H9 (cell line): ENCODE data around the gene HNF1B. TPM values are rescaled to one million over a fixed set of nuclear protein-coding genes. Genes with fewer than 3 reads are reported as not detected.

Experiments
- DNase-seq: peaks from one replicate; pipeline ENCODE4 v3.0.0-alpha.2; 2017
- H2AFZ ChIP-seq: one replicate; pipeline ENCODE4 v1.6.1; 2013; ENCODE audit warnings: mild to moderate bottlenecking, low read length, control low read depth, moderate library complexity
- H2AK5ac ChIP-seq: 2 replicates; pipeline ENCODE4 v1.6.1; 2013; ENCODE audit warnings: low read length, control low read depth, mixed read lengths; ENCODE audit not compliant: insufficient read length
- H2BK120ac ChIP-seq: one replicate; pipeline ENCODE4 v1.6.1; 2013; ENCODE audit warnings: low read depth, mild to moderate bottlenecking, low read length, control low read depth, inconsistent platforms; ENCODE audit not compliant: poor library complexity, severe bottlenecking
- H2BK12ac ChIP-seq: 2 replicates; pipeline ENCODE4 v1.6.1; 2013; ENCODE audit warnings: low read length, control low read depth, mixed read lengths, low read depth; ENCODE audit not compliant: insufficient read length
- H2BK15ac ChIP-seq: 2 replicates; pipeline ENCODE4 v1.6.1; 2013; ENCODE audit warnings: low read depth, low read length, control low read depth
- H2BK20ac ChIP-seq: one replicate; pipeline ENCODE4 v1.6.1; 2013; ENCODE audit warnings: low read depth, mild to moderate bottlenecking, low read length, control low read depth, inconsistent platforms; ENCODE audit not compliant: poor library complexity, severe bottlenecking
- H2BK5ac ChIP-seq: 2 replicates; pipeline ENCODE4 v1.6.1; 2013; ENCODE audit warnings: low read length, control low read depth, mixed read lengths; ENCODE audit not compliant: insufficient read length
- H3K14ac ChIP-seq: 2 replicates; pipeline ENCODE4 v1.6.1; 2013; ENCODE audit warnings: low read length, control low read depth; ENCODE audit not compliant: insufficient read depth
- H3K18ac ChIP-seq: 2 replicates; pipeline ENCODE4 v1.6.1; 2013; ENCODE audit warnings: low read depth, mild to moderate bottlenecking, mixed read lengths, low read length, control low read depth; ENCODE audit not compliant: insufficient read length
- H3K23ac ChIP-seq: 2 replicates; pipeline ENCODE4 v1.6.1; 2013; ENCODE audit warnings: low read length, control low read depth, mixed read lengths, low read depth; ENCODE audit not compliant: insufficient read length
- H3K23me2 ChIP-seq: 2 replicates; pipeline ENCODE4 v1.6.1; 2013; ENCODE audit warnings: low read depth, mild to moderate bottlenecking, mixed read lengths, low read length, control low read depth; ENCODE audit not compliant: insufficient read length, poor library complexity, severe bottlenecking
- H3K27ac ChIP-seq: 2 replicates; pipeline ENCODE4 v1.5.1; 2013; ENCODE audit warnings: low read length, control low read depth, mixed read lengths, low read depth; ENCODE audit not compliant: insufficient read length
- H3K27me3 ChIP-seq: 2 replicates; pipeline ENCODE4 v1.6.1; 2013; ENCODE audit warnings: low read length, control low read depth, inconsistent platforms; ENCODE audit not compliant: insufficient read depth
- H3K4ac ChIP-seq: 2 replicates; pipeline ENCODE4 v1.6.1; 2013; ENCODE audit warnings: low read depth, mild to moderate bottlenecking, control low read depth, inconsistent platforms, low read length, moderate library complexity
- H3K4me1 ChIP-seq: 2 replicates; pipeline ENCODE4 v1.6.1; 2013; ENCODE audit warnings: low read length, control low read depth, inconsistent platforms; ENCODE audit not compliant: insufficient read depth
- H3K4me2 ChIP-seq: 2 replicates; pipeline ENCODE4 v1.6.1; 2013; ENCODE audit warnings: low read length, control low read depth, mixed read lengths; ENCODE audit not compliant: insufficient read length, insufficient read depth
- H3K56ac ChIP-seq: 2 replicates; pipeline ENCODE4 v1.6.1; 2013; ENCODE audit warnings: low read depth, mild to moderate bottlenecking, mixed read lengths, low read length, control low read depth; ENCODE audit not compliant: insufficient read length
- H3K79me1 ChIP-seq: 2 replicates; pipeline ENCODE4 v1.6.1; 2013; ENCODE audit warnings: low read depth, mild to moderate bottlenecking, moderate library complexity, low read length, control low read depth, inconsistent platforms; ENCODE audit not compliant: insufficient read depth, poor library complexity, severe bottlenecking
- H3K79me2 ChIP-seq: 2 replicates; pipeline ENCODE4 v1.6.1; 2013; ENCODE audit warnings: low read length, control low read depth, inconsistent platforms; ENCODE audit not compliant: insufficient read depth
- H3K9ac ChIP-seq: 2 replicates; pipeline ENCODE4 v1.6.1; 2013; ENCODE audit warnings: low read length, control low read depth, mixed read lengths; ENCODE audit not compliant: insufficient read length; ENCODE audit errors: extremely low read depth
- H3K9me3 ChIP-seq: one replicate; pipeline ENCODE4 v1.6.1; 2013; ENCODE audit warnings: low read depth, low read length, inconsistent platforms; ENCODE audit not compliant: control insufficient read depth
- H3T11ph ChIP-seq: one replicate; pipeline ENCODE4 v1.6.1; 2013; ENCODE audit warnings: mild to moderate bottlenecking, low read length, control low read depth, inconsistent platforms
- H4K20me1 ChIP-seq: one replicate; pipeline ENCODE4 v1.6.1; 2013; ENCODE audit not compliant: control insufficient read depth, insufficient read length, insufficient read depth
- H4K5ac ChIP-seq: 2 replicates; pipeline ENCODE4 v1.6.1; 2013; ENCODE audit warnings: low read depth, mild to moderate bottlenecking, mixed read lengths, low read length, control low read depth; ENCODE audit not compliant: insufficient read length
- H4K8ac ChIP-seq: replicated peaks from 2 replicates; pipeline ENCODE4 v1.6.1; 2013; ENCODE audit warnings: low read length, control low read depth, mixed read lengths, low read depth; ENCODE audit not compliant: insufficient read length
- H4K91ac ChIP-seq: 2 replicates; pipeline ENCODE4 v1.6.1; 2013; ENCODE audit warnings: low read depth, mild to moderate bottlenecking, moderate library complexity, mixed read lengths, low read length, control low read depth; ENCODE audit not compliant: insufficient read length
- H3K27ac Mint-ChIP-seq, 3 experiments: 2 replicates in 2 of 3; 3 replicates in 1 of 3; pipeline ENCODE4 v1.8.0; 2020 to 2021; ENCODE audit warnings: mixed read lengths in 3 of 3, mild to moderate bottlenecking in 1 of 3, moderate library complexity in 1 of 3
- H3K27me3 Mint-ChIP-seq: 2 replicates; pipeline ENCODE4 v1.8.0; 2021; ENCODE audit warnings: low read depth, mild to moderate bottlenecking, moderate library complexity, mixed read lengths
- H3K36me3 Mint-ChIP-seq, 3 experiments: 2 replicates in 2 of 3; 3 replicates in 1 of 3; pipeline ENCODE4 v1.8.0; 2020 to 2021; ENCODE audit warnings: low read depth in 3 of 3, mixed read lengths in 3 of 3; ENCODE audit not compliant: insufficient read depth in 1 of 3
- H3K4me1 Mint-ChIP-seq, 2 experiments: 2 replicates each; pipeline ENCODE4 v1.8.0; 2020; ENCODE audit warnings: mixed read lengths in 2 of 2
- H3K4me3 Mint-ChIP-seq, 2 experiments: 2 replicates in 1 of 2; 3 replicates in 1 of 2; pipeline ENCODE4 v1.8.0; 2020 to 2021; ENCODE audit warnings: mild to moderate bottlenecking in 2 of 2, mixed read lengths in 2 of 2, moderate library complexity in 1 of 2
- H3K9me3 Mint-ChIP-seq, 2 experiments: 2 replicates in 1 of 2; 3 replicates in 1 of 2; pipeline ENCODE4 v1.8.0; 2020; ENCODE audit warnings: mild to moderate bottlenecking in 2 of 2, mixed read lengths in 2 of 2, moderate library complexity in 1 of 2
- WGBS: extraction: QIAGEN DNeasy Blood & Tissue Kit; methylation state at CpG from one replicate; pipeline ENCODE4 v1.1.7; 2013; ENCODE audit warnings: missing lambda C conversion rate, low lambda C conversion rate, mixed read lengths; ENCODE audit not compliant: insufficient read length; ENCODE audit errors: extremely low coverage; 5-methylcytosine and 5-hydroxymethylcytosine counted together
- total RNA-seq: library from RNA; stranded (reverse); gene quantifications from 2 replicates; pipeline ENCODE4 v1.2.1, GENCODE V29; 2021
- TF ChIP-seq, protein P1 (sequence below): fragments of 200-600 bp; sonication (generic); conservative IDR thresholded peaks from 3 replicates; pipeline ENCODE4 v1.8.0; 2021; ENCODE audit warnings: antibody characterized with exemption, mild to moderate bottlenecking

The HNF1B gene
- total RNA-seq, 1 experiment from 2014 or later = not detected

DNA sequence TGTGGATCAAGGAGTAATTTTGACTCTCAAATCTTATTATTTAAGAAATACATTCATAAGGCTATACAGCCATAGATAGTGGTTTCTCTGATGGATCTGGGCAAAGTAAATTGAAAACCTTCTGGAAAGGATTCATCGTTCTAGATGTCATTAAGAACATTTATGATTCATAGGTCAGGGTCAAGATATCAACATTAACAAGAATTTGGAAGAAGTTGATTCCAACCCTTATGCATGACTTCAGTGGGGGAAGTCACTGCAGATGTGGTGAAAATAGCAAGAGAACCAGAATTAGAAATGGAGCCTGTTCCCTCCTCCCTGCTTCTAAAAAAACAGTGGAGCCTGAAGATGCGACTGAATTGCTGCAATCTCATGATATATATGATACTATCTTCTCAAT is 36.6 kb upstream of the HNF1B start:
- Histone ChIP-seq H2BK12ac (no peak overlapping the region), H2BK15ac (no peak overlapping the region), H3K4me1 (no peaks in the 10 kb centered on the region), H3K9me3 (no peaks in the 10 kb centered on the region), H2BK120ac (no peak overlapping the region), H3K9ac (no peak overlapping the region), H2AFZ (no peak overlapping the region), H3K18ac (no peak overlapping the region), H3K14ac (no peak overlapping the region), H3K27ac (no peak overlapping the region), H3K4me2 (no peak overlapping the region), H3K79me1 (no peaks in the 10 kb centered on the region), H3K79me2 (no peaks in the 10 kb centered on the region), H2BK5ac (no peak overlapping the region), H3K56ac (no peak overlapping the region), H3K4ac (no peak overlapping the region), H3T11ph (no peak overlapping the region), H3K23me2 (no peaks in the 10 kb centered on the region), H3K23ac (no peak overlapping the region), H4K5ac (no peak overlapping the region), H2BK20ac (no peak overlapping the region), H4K8ac (no peak overlapping the region), H3K27me3 (no peaks in the 10 kb centered on the region), H4K91ac (no peak overlapping the region), H4K20me1 (no peaks in the 10 kb centered on the region), H2AK5ac (no peak overlapping the region)
- H3K4me1 Mint-ChIP-seq = no peaks in the 10 kb centered on the region
- no peaks in the 10 kb centered on the region for H3K36me3 Mint-ChIP-seq
- no peak overlapping the region for H3K4me3 Mint-ChIP-seq
- peaks cover 14% of the 10 kb centered on the region for H3K27me3 Mint-ChIP-seq
- WGBS = no CpG with 5 or more reads among the region's 2 CpGs
- H3K27ac Mint-ChIP-seq = no peak overlapping the region
- H3K9me3 Mint-ChIP-seq = no peaks in the 10 kb centered on the region
- TF ChIP-seq, protein P1, sequence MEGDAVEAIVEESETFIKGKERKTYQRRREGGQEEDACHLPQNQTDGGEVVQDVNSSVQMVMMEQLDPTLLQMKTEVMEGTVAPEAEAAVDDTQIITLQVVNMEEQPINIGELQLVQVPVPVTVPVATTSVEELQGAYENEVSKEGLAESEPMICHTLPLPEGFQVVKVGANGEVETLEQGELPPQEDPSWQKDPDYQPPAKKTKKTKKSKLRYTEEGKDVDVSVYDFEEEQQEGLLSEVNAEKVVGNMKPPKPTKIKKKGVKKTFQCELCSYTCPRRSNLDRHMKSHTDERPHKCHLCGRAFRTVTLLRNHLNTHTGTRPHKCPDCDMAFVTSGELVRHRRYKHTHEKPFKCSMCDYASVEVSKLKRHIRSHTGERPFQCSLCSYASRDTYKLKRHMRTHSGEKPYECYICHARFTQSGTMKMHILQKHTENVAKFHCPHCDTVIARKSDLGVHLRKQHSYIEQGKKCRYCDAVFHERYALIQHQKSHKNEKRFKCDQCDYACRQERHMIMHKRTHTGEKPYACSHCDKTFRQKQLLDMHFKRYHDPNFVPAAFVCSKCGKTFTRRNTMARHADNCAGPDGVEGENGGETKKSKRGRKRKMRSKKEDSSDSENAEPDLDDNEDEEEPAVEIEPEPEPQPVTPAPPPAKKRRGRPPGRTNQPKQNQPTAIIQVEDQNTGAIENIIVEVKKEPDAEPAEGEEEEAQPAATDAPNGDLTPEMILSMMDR = no peak
- no peak for DNase-seq
